Activated CD4-positive, alpha-beta T cell treated with anti-CD3 and anti-CD28 coated beads for 36 hours (primary cell): Measurements from ENCODE around the gene DSCAML1. TPM values are rescaled to one million over a fixed set of nuclear protein-coding genes. Genes with fewer than 3 reads are reported as not detected.

Source experiments
- ATAC-seq: fragments of 200-7000 bp; cut with Tn5 transposase; one replicate; pipeline ENCODE4 v1.10.0; 2021; ENCODE audit warnings: mild to moderate bottlenecking, moderate library complexity
- CTCF ChIA-PET: fragments of 350-600 bp; sonication (Branson Sonifier 250); formaldehyde crosslinking; loops from one replicate; lab custom pipeline; 2021; ENCODE audit warnings: antibody characterized with exemption; lab: Charles Lee
- POLR2A ChIA-PET: fragments of 350-600 bp; sonication (Branson Sonifier 250); formaldehyde crosslinking; loops from one replicate; lab custom pipeline; 2021; ENCODE audit warnings: antibody characterized with exemption, inconsistent platforms; lab: Charles Lee
- DNase-seq: peaks from one replicate; pipeline ENCODE4 v3.0.0-alpha.2; 2020
- H3K27ac Mint-ChIP-seq: one replicate; pipeline ENCODE4 v1.8.0; 2021; ENCODE audit warnings: mixed read lengths
- H3K27me3 Mint-ChIP-seq: one replicate; pipeline ENCODE4 v1.8.0; 2021; ENCODE audit warnings: mixed read lengths
- H3K36me3 Mint-ChIP-seq: one replicate; pipeline ENCODE4 v1.8.0; 2021; ENCODE audit warnings: low read depth, mixed read lengths
- H3K4me1 Mint-ChIP-seq: one replicate; pipeline ENCODE4 v1.8.0; 2021; ENCODE audit warnings: mixed read lengths
- H3K4me3 Mint-ChIP-seq: one replicate; pipeline ENCODE4 v1.8.0; 2021; ENCODE audit warnings: mild to moderate bottlenecking, moderate library complexity, mixed read lengths
- H3K9me3 Mint-ChIP-seq: one replicate; pipeline ENCODE4 v1.8.0; 2021; ENCODE audit warnings: low read depth, mixed read lengths
- intact Hi-C, 2 experiments: fragments of 100-400 bp; cut with DNase I in 1 of 2; cut with micrococcal nuclease in 1 of 2; formaldehyde crosslinking; loops; one replicate each; pipeline versions ENCODE4 v1.14.2 to v1.15.1; 2022 to 2024; cut with DNase I, micrococcal nuclease
- total RNA-seq, 2 experiments: library from RNA; stranded (reverse); gene quantifications; one replicate each; pipeline ENCODE4 v1.2.3, GENCODE V29; 2021

Gene DSCAML1
- total RNA-seq, 2 experiments from 2014 or later, result 0.05 to 0.67 TPM

DNA sequence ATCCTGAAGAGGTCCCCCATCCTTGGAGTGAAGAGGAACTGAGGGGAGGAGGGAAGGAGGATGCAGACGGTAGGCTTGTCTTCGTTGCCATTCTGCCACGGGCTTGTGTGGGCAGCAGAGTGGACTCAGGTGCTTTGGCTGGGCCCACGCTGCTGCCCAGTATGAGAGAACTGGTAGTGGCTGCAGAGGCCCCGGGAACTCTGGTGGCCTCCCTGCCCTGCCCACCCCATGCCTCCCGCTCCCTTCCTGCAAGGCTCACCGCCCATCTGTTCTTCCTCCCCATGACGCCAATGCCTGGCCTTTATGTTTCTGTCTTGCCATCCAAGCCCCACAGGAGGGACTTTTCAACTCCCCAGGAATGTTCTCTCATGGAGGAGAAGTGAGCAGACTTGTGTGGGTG, 157.4 kb downstream of the DSCAML1 start:
- no peak for DNase-seq
- no peaks in the 10 kb centered on the region for H3K36me3 Mint-ChIP-seq
- ATAC-seq, result no peak
- peaks cover 4% of the 10 kb centered on the region for H3K27me3 Mint-ChIP-seq
- H3K27ac Mint-ChIP-seq, result no peak overlapping the region
- H3K4me3 Mint-ChIP-seq, result no peak overlapping the region
- no peaks in the 10 kb centered on the region for H3K4me1 Mint-ChIP-seq
- ChIA-PET CTCF (no interaction called here), POLR2A (interaction anchor here (0.7 kb wide), 1 partner anchor 632 kb away, joined by 3 read pairs; no protein-coding TSS in a partner anchor)
- no peaks in the 10 kb centered on the region for H3K9me3 Mint-ChIP-seq
- intact Hi-C loops, result no loop called here

GRCh38 chr11:117638911-117639543, 158.0 kb downstream of the DSCAML1 start:
- Mint-ChIP-seq H3K4me3 (no peak overlapping the region), H3K36me3 (no peaks in the 10 kb centered on the region), H3K9me3 (no peaks in the 10 kb centered on the region), H3K27me3 (peaks cover 4% of the 10 kb centered on the region), H3K4me1 (no peaks in the 10 kb centered on the region), H3K27ac (no peak overlapping the region)
- intact Hi-C loops, result no loop called here
- POLR2A ChIA-PET, result interaction anchor here (0.7 kb wide), 1 partner anchor 632 kb away, joined by 3 read pairs; no protein-coding TSS in a partner anchor
- CTCF ChIA-PET, result no interaction called here
- no peak for DNase-seq
- ATAC-seq, result no peak

- no peak for DNase-seq
- H3K4me3 Mint-ChIP-seq, result no peak overlapping the region
- no peaks in the 10 kb centered on the region for H3K9me3 Mint-ChIP-seq
- CTCF ChIA-PET, result interaction anchor here (0.7 kb wide), 1 partner anchor 92 kb away, joined by 3 read pairs; no protein-coding TSS in a partner anchor
- POLR2A ChIA-PET, result no interaction called here
- H3K27ac Mint-ChIP-seq, result no peak overlapping the region
- H3K4me1 Mint-ChIP-seq, result no peaks in the 10 kb centered on the region
- ATAC-seq, result no peak
- H3K36me3 Mint-ChIP-seq, result no peaks in the 10 kb centered on the region
- intact Hi-C loops, result no loop called here
- peaks cover 2% of the 10 kb centered on the region for H3K27me3 Mint-ChIP-seq
Measured at GRCh38 chr11:117634756-117635603, 162.0 kb downstream of the DSCAML1 start.

GRCh38 chr11:117633976-117634755, 162.8 kb downstream of the DSCAML1 start:
- POLR2A ChIA-PET, result no interaction called here
- H3K27me3 Mint-ChIP-seq, result peaks cover 2% of the 10 kb centered on the region
- ATAC-seq (no peak), DNase-seq (no peak)
- H3K36me3 Mint-ChIP-seq, result no peaks in the 10 kb centered on the region
- H3K27ac Mint-ChIP-seq, result no peak overlapping the region
- H3K4me3 Mint-ChIP-seq, result no peak overlapping the region
- intact Hi-C loops, result no loop called here
- no peaks in the 10 kb centered on the region for H3K9me3 Mint-ChIP-seq
- CTCF ChIA-PET, result interaction anchor here (0.7 kb wide), 1 partner anchor 91 kb away, joined by 3 read pairs; no protein-coding TSS in a partner anchor
- H3K4me1 Mint-ChIP-seq, result no peaks in the 10 kb centered on the region

DNA sequence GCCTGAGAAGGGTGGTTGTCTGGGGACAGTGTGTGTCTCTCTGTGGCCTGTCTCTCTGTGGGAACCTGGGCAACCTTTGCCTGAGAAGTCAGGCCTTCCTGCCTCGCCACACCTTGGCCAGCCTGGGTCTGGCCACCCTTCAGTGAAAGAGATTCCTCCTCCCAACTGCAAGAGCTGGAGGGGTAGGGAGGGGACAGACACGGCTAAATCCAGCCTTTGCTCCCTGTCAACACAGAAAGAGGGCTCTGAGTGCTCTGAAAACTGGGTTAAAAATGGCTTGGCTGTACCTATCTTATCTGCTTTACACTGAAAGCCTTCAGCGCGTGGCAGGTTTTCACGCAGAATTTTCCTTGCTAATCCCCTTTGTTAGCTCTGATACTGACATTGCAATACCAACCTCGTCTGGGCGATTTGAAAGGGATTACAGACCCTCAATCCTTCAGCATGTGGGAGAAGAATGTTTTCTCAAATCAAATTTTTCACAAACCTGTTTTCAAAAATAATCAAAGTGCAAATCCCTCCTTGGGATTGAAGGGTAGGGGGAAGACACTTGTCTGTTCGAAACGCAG, 163.7 kb downstream of the DSCAML1 start:
- H3K27me3 Mint-ChIP-seq, result peaks cover under 1% of the 10 kb centered on the region
- no peak overlapping the region for H3K4me3 Mint-ChIP-seq
- no peak for DNase-seq
- intact Hi-C loops, result no loop called here
- no peak overlapping the region for H3K27ac Mint-ChIP-seq
- H3K36me3 Mint-ChIP-seq, result no peaks in the 10 kb centered on the region
- H3K9me3 Mint-ChIP-seq, result no peaks in the 10 kb centered on the region
- ATAC-seq, result no peak
- no peaks in the 10 kb centered on the region for H3K4me1 Mint-ChIP-seq
- CTCF ChIA-PET, result no interaction called here
- POLR2A ChIA-PET, result no interaction called here

DNA sequence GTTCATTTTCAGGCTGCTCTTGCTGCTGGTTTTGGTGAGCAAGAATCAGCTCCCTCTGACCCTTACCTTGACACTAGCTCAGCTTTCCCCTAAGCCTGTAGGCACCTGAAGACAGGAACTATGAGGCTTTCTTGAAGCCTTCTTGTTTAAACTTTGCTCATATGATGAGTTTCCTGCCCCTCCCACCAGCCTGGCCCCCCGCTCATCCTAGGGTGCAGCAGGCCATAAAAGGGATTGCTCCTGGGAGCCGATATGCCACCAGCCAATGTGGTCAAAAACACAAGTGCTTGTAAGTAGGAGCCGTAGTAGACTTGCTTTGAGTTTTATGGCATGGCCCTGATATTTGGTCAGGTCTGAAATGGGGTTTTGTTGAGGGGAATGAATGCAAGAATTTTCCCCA, 164.7 kb downstream of the DSCAML1 start:
- no peak overlapping the region for H3K4me3 Mint-ChIP-seq
- ChIA-PET CTCF (no interaction called here), POLR2A (no interaction called here)
- no peaks in the 10 kb centered on the region for H3K27me3 Mint-ChIP-seq
- no peaks in the 10 kb centered on the region for H3K4me1 Mint-ChIP-seq
- no peak overlapping the region for H3K27ac Mint-ChIP-seq
- H3K9me3 Mint-ChIP-seq, result no peaks in the 10 kb centered on the region
- intact Hi-C loops, result no loop called here
- DNase-seq (no peak), ATAC-seq (no peak)
- H3K36me3 Mint-ChIP-seq, result no peaks in the 10 kb centered on the region

DNA sequence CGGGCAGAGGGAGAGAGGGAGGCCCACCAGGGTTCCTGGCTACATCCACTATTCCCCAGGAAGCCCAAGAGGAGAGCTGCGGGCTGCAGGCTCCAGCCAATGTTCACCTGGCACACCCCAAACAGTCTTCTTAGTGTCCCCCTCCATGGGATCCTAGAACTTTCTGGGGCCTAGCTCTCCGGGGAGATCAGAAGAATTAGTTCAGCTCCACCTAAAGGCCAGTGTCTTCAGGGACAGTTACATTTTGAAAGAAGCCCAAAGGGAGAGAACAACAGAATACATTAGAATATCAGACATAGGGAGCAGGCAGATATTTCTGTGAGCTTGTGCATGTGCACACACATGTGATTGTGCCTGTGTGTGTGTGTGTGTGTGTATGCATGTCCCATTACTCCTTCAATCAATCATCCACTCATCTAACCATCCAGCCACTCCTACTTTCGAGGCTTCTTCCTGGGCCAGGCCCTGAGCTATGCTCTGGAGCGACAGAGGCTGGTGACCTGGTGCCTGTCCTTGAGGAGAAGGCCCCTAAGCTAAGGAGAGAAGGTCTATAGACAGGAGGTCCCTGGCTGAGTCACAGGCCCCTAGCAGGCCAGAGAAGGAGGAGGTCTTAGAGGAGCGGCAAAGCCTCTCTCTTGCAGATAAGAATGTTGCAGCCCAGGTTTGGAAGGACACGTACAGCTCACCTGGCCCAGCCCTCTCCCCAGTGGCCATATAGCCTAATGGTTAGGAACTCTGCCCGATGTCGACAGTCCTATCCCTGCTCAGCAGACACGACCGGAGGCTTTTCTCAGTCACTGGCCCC, 165.5 kb downstream of the DSCAML1 start:
- Mint-ChIP-seq H3K4me3 (no peak overlapping the region), H3K4me1 (no peaks in the 10 kb centered on the region), H3K36me3 (no peaks in the 10 kb centered on the region), H3K27ac (no peak overlapping the region), H3K9me3 (no peaks in the 10 kb centered on the region), H3K27me3 (no peaks in the 10 kb centered on the region)
- intact Hi-C loops, result no loop called here
- ATAC-seq, result no peak
- no peak for DNase-seq
- POLR2A ChIA-PET, result no interaction called here
- CTCF ChIA-PET, result interaction anchor here (0.9 to 1.1 kb wide), 3 partner anchors 11 to 206 kb away, joined by 3 to 4 read pairs (median 3); no protein-coding TSS in a partner anchor

GRCh38 chr11:117629891-117630538, 167.0 kb downstream of the DSCAML1 start:
- no peak overlapping the region for H3K27ac Mint-ChIP-seq
- ChIA-PET CTCF (no interaction called here), POLR2A (interaction anchor here (0.7 kb wide), 1 partner anchor 242 kb away, joined by 4 read pairs; no protein-coding TSS in a partner anchor)
- no peaks in the 10 kb centered on the region for H3K9me3 Mint-ChIP-seq
- H3K4me3 Mint-ChIP-seq, result no peak overlapping the region
- H3K36me3 Mint-ChIP-seq, result no peaks in the 10 kb centered on the region
- H3K4me1 Mint-ChIP-seq, result no peaks in the 10 kb centered on the region
- no peaks in the 10 kb centered on the region for H3K27me3 Mint-ChIP-seq
- no peak for ATAC-seq
- intact Hi-C loops, result no loop called here
- DNase-seq, result no peak

- DNase-seq (no peak), ATAC-seq (no peak)
- Mint-ChIP-seq H3K9me3 (no peaks in the 10 kb centered on the region), H3K27me3 (no peaks in the 10 kb centered on the region), H3K27ac (no peak overlapping the region), H3K4me3 (no peak overlapping the region), H3K4me1 (no peaks in the 10 kb centered on the region), H3K36me3 (no peaks in the 10 kb centered on the region)
- ChIA-PET CTCF (no interaction called here), POLR2A (no interaction called here)
- intact Hi-C loops, result no loop called here
Measured at GRCh38 chr11:117629146-117629545, 167.9 kb downstream of the DSCAML1 start.

- Mint-ChIP-seq H3K36me3 (no peaks in the 10 kb centered on the region), H3K27ac (no peak overlapping the region), H3K4me1 (no peaks in the 10 kb centered on the region), H3K27me3 (no peaks in the 10 kb centered on the region), H3K9me3 (no peaks in the 10 kb centered on the region), H3K4me3 (no peak overlapping the region)
- intact Hi-C loops, result no loop called here
- no peak for ATAC-seq
- POLR2A ChIA-PET, result no interaction called here
- no peak for DNase-seq
- CTCF ChIA-PET, result interaction anchor here (0.6 kb wide), 2 partner anchors 31 to 101 kb away, joined by 3 read pairs; no protein-coding TSS in a partner anchor
Measured at GRCh38 chr11:117627259-117627658, 169.8 kb downstream of the DSCAML1 start.
